Measurements from ENCODE around the gene CLCNKB. TPM values are rescaled to one million over a fixed set of nuclear protein-coding genes. Genes with fewer than 3 reads are reported as not detected.

The CLCNKB gene
- total RNA-seq, 2 experiments from 2014 or later: not detected

DNA sequence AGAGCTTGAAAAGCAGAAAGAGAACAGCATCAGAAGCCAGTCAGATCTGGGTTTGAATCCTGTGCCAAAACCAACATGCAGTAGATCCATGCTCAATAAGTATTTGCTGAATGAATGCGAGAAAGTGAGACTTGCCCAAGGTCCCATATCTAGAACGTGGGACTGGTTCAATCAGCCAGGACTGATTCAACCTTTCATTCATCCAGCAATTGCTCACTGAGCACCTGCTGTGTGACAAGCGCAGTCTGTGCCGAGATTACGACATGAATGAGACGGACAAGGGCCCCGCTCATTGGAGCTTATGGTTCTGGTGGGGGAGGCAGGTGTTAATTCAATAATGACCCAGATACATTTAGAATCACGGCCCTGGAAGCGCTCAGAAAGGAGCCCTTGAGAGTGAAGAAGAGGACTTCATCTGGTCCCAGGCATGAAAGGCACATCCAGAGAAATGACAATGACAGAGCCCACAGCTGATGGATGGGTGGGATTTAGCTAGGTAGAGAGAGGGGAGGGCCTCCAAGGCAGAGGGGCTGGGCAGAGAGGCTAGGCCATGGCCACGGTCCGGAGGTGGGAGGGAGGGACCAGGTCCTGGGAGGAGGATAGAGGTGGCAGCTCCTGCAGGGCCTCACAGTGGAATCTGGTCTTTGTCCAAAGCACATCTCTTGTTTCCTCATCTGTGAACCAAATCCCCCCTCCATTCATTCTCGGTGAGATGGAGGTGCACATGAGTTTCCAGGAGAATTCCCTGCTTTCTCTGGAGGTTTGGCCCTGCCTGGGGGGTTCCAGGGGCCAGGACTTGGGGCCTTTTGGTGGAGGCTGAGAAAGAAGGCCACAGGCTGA, 34.0 kb downstream of the CLCNKB start:
- Mint-ChIP-seq H3K36me3 (ENCODE audit: low read depth) (no peaks in the 10 kb centered on the region), H3K4me1 (ENCODE audit: low read depth) (peaks cover 10% of the 10 kb centered on the region), H3K27ac (no peak overlapping the region), H3K27me3 (peaks cover 19% of the 10 kb centered on the region), H3K9me3 (no peaks in the 10 kb centered on the region), H3K4me3 (peak overlapping the region; percentile 56)
- no peak overlapping the region for H3K4me3 ChIP-seq (ENCODE audit: low read length)
- DNase-seq (peak in 1 of 14 experiments; percentile 13), ATAC-seq (ENCODE audit: poor library complexity) (no peak)
- no peaks in the 10 kb centered on the region for H3K36me3 ChIP-seq (ENCODE audit: insufficient read depth, low read length)
- peaks cover 7% of the 10 kb centered on the region in 2 experiments for H3K27me3 ChIP-seq (ENCODE audit: control insufficient read depth in 1 of 2, insufficient read depth in 2 of 2, low read length in 2 of 2)
- CTCF ChIA-PET: interaction anchor here (0.7 to 2.6 kb wide), 4 partner anchors 68 to 166 kb away, joined by 3 to 66 read pairs (median 10); no protein-coding TSS in a partner anchor
- POLR2A ChIA-PET: no interaction called here
- no peak overlapping the region for H3K27ac ChIP-seq (ENCODE audit: low read depth in 1 of 2, low read length in 2 of 2)
- no peaks in the 10 kb centered on the region for H3K9me3 ChIP-seq (ENCODE audit: control insufficient read depth in 1 of 2, insufficient read depth in 1 of 2, low read length in 2 of 2)
- intact Hi-C loops (cut with DNase I, micrococcal nuclease): no loop called here
- TF ChIP-seq, protein P1, sequence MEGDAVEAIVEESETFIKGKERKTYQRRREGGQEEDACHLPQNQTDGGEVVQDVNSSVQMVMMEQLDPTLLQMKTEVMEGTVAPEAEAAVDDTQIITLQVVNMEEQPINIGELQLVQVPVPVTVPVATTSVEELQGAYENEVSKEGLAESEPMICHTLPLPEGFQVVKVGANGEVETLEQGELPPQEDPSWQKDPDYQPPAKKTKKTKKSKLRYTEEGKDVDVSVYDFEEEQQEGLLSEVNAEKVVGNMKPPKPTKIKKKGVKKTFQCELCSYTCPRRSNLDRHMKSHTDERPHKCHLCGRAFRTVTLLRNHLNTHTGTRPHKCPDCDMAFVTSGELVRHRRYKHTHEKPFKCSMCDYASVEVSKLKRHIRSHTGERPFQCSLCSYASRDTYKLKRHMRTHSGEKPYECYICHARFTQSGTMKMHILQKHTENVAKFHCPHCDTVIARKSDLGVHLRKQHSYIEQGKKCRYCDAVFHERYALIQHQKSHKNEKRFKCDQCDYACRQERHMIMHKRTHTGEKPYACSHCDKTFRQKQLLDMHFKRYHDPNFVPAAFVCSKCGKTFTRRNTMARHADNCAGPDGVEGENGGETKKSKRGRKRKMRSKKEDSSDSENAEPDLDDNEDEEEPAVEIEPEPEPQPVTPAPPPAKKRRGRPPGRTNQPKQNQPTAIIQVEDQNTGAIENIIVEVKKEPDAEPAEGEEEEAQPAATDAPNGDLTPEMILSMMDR (IDR thresholded peaks at IDR 0.05): no peak
- H3K4me1 ChIP-seq (ENCODE audit: insufficient read depth, low read length): peaks cover 24% of the 10 kb centered on the region

DNA sequence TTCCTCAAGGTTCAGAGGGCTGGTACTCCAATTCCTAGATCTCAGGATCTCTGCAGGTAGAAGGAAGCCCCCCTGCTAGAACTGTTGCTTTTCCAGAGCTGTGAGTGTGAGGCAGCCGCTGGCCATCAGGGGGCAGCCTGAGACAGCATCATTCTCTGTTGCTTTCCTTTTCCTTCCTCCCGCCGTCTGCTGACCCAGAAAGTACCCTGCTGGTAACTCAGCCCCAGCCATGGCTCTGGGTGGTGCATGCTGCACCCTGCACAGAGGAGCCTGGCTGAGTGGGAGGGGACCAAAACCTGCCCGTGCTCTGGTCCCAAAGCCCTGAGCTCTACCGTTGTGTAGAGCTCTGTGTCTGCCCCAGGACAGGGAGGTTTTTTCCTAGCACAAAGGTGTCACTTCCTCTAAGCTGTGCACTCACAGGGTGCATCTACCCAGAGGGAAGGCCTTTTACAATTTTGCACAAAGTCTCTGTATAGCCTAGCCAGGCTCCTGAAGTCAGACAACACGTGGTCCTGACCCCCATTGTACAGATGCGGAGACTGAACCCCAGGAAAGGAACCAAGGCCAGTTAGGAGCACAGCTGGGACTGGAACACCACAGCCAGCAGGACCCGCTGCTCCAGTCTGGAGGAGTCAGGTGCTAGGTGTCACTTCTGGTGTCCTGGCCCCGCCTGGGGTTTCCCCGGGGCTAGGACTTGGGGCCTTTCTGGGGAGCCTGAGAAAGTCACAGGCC, 35.5 kb downstream of the CLCNKB start:
- ATAC-seq (ENCODE audit: poor library complexity): peak; percentile 75
- H3K9me3 ChIP-seq (ENCODE audit: control insufficient read depth in 1 of 2, insufficient read depth in 1 of 2, low read length in 2 of 2): no peaks in the 10 kb centered on the region
- peaks cover 14% of the 10 kb centered on the region for H3K27me3 Mint-ChIP-seq
- intact Hi-C loops (cut with DNase I, micrococcal nuclease): loop anchor here (1.0 kb wide), 2 partner anchors 108 to 165 kb away; no protein-coding TSS in a partner anchor
- no peaks in the 10 kb centered on the region for H3K36me3 Mint-ChIP-seq (ENCODE audit: low read depth)
- H3K27ac ChIP-seq (ENCODE audit: low read depth in 1 of 2, low read length in 2 of 2): no peak overlapping the region
- peak overlapping the region; percentile 87 for H3K4me3 Mint-ChIP-seq
- H3K36me3 ChIP-seq (ENCODE audit: insufficient read depth, low read length): no peaks in the 10 kb centered on the region
- peak; percentile 42 to 87 (median 70) for DNase-seq
- H3K4me1 Mint-ChIP-seq (ENCODE audit: low read depth): peaks cover 5% of the 10 kb centered on the region
- peaks cover 13% of the 10 kb centered on the region for H3K4me1 ChIP-seq (ENCODE audit: insufficient read depth, low read length)
- TF ChIP-seq, protein P1 (IDR thresholded peaks at IDR 0.05): peak; percentile 75
- H3K9me3 Mint-ChIP-seq: no peaks in the 10 kb centered on the region
- peaks cover under 1 to 1% of the 10 kb centered on the region in 2 experiments for H3K27me3 ChIP-seq (ENCODE audit: control insufficient read depth in 1 of 2, insufficient read depth in 2 of 2, low read length in 2 of 2)
- H3K27ac Mint-ChIP-seq: no peak overlapping the region
- peak overlapping the region; percentile 38 for H3K4me3 ChIP-seq (ENCODE audit: low read length)
- CTCF ChIA-PET: interaction anchor here (0.7 to 2.6 kb wide), 16 partner anchors 9 to 284 kb away, joined by 3 to 66 read pairs (median 4); partner anchors contain the start of gene CPLANE2
- POLR2A ChIA-PET: interaction anchor here (0.7 to 1.2 kb wide), 6 partner anchors 107 to 286 kb away, joined by 3 to 5 read pairs (median 4); partner anchors contain the start of gene CPLANE2

DNA sequence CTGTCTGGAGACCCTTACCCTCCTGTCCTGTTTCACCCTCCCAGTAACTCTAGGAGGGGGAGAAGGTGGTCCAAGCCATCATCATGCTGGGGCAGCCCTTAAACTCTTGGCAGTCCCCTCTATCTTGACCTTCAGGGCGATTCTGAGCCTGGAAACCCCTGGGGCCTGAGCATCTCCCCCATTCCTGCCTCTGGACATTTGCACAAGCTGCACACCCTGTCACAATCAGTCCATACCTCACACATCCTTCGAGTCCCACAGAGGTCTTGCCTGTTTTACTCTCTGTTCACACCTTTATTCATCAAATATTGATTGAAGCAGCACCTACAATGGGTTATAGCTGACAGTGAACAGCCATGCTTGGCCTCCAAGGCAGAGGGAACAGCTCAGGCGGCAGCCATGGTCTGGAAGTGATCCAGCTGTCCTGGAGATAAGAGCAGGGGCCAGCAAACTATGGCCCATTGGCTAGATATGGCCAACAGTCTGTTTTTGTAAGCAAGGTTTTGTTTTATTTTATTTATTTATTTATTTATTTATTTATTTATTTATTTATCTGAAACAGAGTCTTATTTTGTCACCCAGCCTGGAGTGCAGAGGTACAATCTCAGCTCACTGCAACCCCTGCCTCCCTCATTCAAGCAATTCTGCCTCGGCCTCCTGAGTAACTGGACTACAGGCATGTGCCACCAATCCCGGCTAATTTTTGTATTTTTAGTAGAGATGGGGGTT, 37.0 kb downstream of the CLCNKB start:
- Mint-ChIP-seq H3K36me3 (ENCODE audit: low read depth) (no peaks in the 10 kb centered on the region), H3K4me3 (no peak overlapping the region), H3K4me1 (ENCODE audit: low read depth) (no peaks in the 10 kb centered on the region), H3K27ac (no peak overlapping the region), H3K27me3 (peaks cover 5% of the 10 kb centered on the region), H3K9me3 (no peaks in the 10 kb centered on the region)
- no peak for DNase-seq
- Histone ChIP-seq H3K4me1 (ENCODE audit: insufficient read depth, low read length) (peaks cover 13% of the 10 kb centered on the region), H3K27ac (ENCODE audit: low read depth in 1 of 2, low read length in 2 of 2) (no peak overlapping the region), H3K4me3 (ENCODE audit: low read length) (no peak overlapping the region), H3K9me3 (ENCODE audit: control insufficient read depth in 1 of 2, insufficient read depth in 1 of 2, low read length in 2 of 2) (no peaks in the 10 kb centered on the region), H3K36me3 (ENCODE audit: insufficient read depth, low read length) (no peaks in the 10 kb centered on the region), H3K27me3 (ENCODE audit: control insufficient read depth in 1 of 2, insufficient read depth in 2 of 2, low read length in 2 of 2) (no peaks in the 10 kb centered on the region)
- intact Hi-C loops (cut with DNase I, micrococcal nuclease): loop anchor here in 1 of 2 experiments (5.0 kb wide), 1 partner anchor 282 kb away; no protein-coding TSS in a partner anchor
- TF ChIP-seq, protein P1 (IDR thresholded peaks at IDR 0.05): no peak
- ChIA-PET CTCF (interaction anchor here (1.0 to 2.6 kb wide), 2 partner anchors 103 to 107 kb away, joined by 3 to 6 read pairs; no protein-coding TSS in a partner anchor), POLR2A (no interaction called here)
- ATAC-seq (ENCODE audit: poor library complexity): no peak

Data from CD4-positive, alpha-beta T cell (primary cell).